Measurements from ENCODE around the gene FBXL7. TPM values are rescaled to one million over a fixed set of nuclear protein-coding genes. Genes with fewer than 3 reads are reported as not detected.

Gene FBXL7
- total RNA-seq, 2 experiments from 2014 or later = not detected

DNA sequence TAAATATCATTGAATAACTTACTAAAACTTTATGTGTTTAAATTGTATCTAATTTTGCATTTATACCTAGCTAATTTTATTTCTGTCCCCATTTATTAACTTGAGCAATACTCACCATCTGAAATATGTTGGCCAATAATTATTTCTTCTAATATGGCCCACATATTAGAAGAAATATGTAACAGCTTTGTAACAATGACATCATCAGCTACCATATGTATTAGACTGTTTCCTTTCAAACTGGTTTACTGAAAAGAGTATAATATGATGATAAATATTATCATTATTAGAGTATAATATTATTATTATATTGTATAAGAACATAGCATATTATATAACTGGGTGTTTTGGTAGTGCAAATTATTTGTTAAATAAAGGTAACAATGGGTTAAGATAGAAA lies 220.5 kb downstream of the FBXL7 start:
- no peaks in the 10 kb centered on the region for H3K36me3 Mint-ChIP-seq (ENCODE audit: low read depth)
- CTCF ChIA-PET = no interaction called here
- H3K4me1 Mint-ChIP-seq (ENCODE audit: low read depth) = no peaks in the 10 kb centered on the region
- H3K4me3 Mint-ChIP-seq = no peak overlapping the region
- no peak overlapping the region for H3K27ac Mint-ChIP-seq
- H3K9me3 Mint-ChIP-seq = no peaks in the 10 kb centered on the region
- DNase-seq = no peak
- intact Hi-C loops (cut with micrococcal nuclease) = no loop called here
- no peaks in the 10 kb centered on the region for H3K27me3 Mint-ChIP-seq (ENCODE audit: low read depth)

DNA sequence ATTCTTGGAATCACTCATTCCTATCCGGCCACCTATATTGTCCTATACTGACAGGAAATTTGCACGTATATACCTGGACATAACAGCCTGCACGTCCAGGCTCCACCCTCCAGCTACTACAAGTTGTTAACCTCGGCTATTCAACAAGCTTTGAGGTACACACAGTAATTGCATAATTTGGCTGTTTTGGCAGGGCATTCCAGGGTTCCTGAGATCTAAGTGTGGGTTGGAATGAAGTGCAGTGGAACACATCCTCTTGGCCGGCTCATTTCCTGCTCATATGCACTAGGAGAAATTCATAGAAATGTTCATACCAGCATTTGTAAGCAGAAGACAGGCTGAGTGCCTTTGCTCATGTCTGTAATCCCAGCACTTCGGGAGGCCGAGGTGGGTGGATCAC lies 222.3 kb downstream of the FBXL7 start:
- Mint-ChIP-seq H3K27me3 (ENCODE audit: low read depth) (no peaks in the 10 kb centered on the region), H3K4me1 (ENCODE audit: low read depth) (no peaks in the 10 kb centered on the region), H3K36me3 (ENCODE audit: low read depth) (peaks cover 1% of the 10 kb centered on the region), H3K9me3 (no peaks in the 10 kb centered on the region), H3K27ac (no peak overlapping the region), H3K4me3 (no peak overlapping the region)
- CTCF ChIA-PET = no interaction called here
- no peak for DNase-seq
- intact Hi-C loops (cut with micrococcal nuclease) = no loop called here

DNA sequence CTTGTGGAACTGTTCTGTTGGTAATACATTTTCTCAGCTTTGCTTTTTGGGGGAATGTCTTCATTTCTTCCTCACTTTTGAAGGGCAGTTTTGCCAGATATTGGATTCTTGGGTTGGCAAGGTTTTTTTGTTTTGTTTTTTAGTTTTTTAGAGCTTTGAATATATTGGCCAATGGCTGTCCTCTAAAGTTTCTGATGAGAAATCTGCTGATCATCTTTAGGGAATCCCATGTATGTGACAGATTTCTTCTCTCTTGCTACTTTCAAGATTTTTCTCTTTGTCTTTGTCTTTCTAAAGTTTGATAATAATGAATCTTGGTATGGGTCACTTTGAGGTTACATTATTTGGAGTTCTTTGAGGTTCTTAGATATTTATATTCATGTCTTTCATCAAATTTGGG lies 227.4 kb downstream of the FBXL7 start:
- Mint-ChIP-seq H3K36me3 (ENCODE audit: low read depth) (peaks cover 1% of the 10 kb centered on the region), H3K4me1 (ENCODE audit: low read depth) (no peaks in the 10 kb centered on the region), H3K4me3 (no peak overlapping the region), H3K27ac (no peak overlapping the region), H3K27me3 (ENCODE audit: low read depth) (no peaks in the 10 kb centered on the region), H3K9me3 (peaks cover 10% of the 10 kb centered on the region)
- intact Hi-C loops (cut with micrococcal nuclease) = no loop called here
- DNase-seq = no peak
- CTCF ChIA-PET = no interaction called here

DNA sequence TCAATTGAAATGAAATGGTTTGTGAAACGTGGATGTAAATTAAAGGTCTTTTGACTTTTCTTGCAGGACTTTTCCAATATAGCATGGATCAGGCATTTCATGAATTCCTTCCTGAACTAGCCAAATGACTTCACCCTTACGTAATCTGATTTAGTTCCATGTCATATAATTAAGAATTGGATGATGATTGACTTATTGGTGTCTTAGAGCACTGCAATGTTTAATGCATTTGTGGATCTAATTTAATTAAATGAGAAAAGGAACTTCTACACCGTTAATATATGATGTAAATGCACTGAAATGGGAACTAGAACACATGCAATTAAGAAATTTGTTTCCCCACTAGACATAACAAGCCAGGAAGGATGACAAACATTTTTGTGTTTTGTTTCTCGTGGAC lies 228.8 kb downstream of the FBXL7 start:
- intact Hi-C loops (cut with micrococcal nuclease) = no loop called here
- H3K4me3 Mint-ChIP-seq = no peak overlapping the region
- H3K9me3 Mint-ChIP-seq = peaks cover 10% of the 10 kb centered on the region
- H3K4me1 Mint-ChIP-seq (ENCODE audit: low read depth) = no peaks in the 10 kb centered on the region
- peaks cover 1% of the 10 kb centered on the region for H3K36me3 Mint-ChIP-seq (ENCODE audit: low read depth)
- H3K27me3 Mint-ChIP-seq (ENCODE audit: low read depth) = no peaks in the 10 kb centered on the region
- CTCF ChIA-PET = no interaction called here
- no peak overlapping the region for H3K27ac Mint-ChIP-seq
- DNase-seq = no peak

DNA sequence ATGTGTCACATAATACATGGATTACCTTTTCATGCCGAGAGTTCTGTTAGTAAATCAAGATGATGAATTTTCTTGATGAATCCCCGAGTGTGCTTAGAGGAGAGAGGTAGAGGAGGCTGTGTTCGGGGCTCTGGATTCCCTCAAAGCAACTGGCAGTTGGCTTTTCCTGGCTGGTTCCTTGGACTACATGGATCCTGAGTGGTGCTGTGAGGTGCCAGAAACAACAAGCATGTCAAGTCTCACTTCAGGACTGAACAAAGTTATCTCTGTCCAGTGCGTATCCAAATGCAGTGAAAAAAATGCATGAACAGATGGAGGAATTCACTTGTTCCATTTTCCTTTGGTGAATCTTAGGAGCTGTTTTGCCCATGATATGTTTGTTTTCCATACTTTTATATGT lies 231.7 kb downstream of the FBXL7 start:
- Mint-ChIP-seq H3K9me3 (peaks cover 16% of the 10 kb centered on the region), H3K4me1 (ENCODE audit: low read depth) (no peaks in the 10 kb centered on the region), H3K27me3 (ENCODE audit: low read depth) (no peaks in the 10 kb centered on the region), H3K36me3 (ENCODE audit: low read depth) (peaks cover 1% of the 10 kb centered on the region), H3K27ac (no peak overlapping the region), H3K4me3 (no peak overlapping the region)
- no peak for DNase-seq
- CTCF ChIA-PET = no interaction called here
- intact Hi-C loops (cut with micrococcal nuclease) = no loop called here

DNA sequence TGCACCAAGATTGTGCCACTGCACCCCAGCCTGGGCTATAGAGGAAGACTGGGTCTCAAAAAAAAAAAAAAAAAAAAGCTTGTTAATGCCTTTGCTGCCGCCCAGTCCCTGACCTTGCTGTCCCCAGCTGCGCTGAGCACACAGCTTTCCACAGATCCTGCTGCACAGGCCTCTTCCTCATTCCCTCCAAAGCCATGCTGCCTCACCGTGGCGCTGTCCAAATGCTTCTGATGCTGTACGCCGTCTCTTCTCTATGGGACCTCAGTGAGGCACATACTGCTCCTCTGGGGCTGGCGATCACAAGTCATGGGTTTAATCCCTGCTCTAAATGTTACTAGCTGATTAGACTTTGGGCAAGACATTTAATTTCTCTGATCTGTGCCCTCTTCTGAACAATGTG lies 234.1 kb downstream of the FBXL7 start:
- Mint-ChIP-seq H3K27ac (no peak overlapping the region), H3K36me3 (ENCODE audit: low read depth) (no peaks in the 10 kb centered on the region), H3K4me1 (ENCODE audit: low read depth) (no peaks in the 10 kb centered on the region), H3K9me3 (peaks cover 11% of the 10 kb centered on the region), H3K4me3 (no peak overlapping the region), H3K27me3 (ENCODE audit: low read depth) (no peaks in the 10 kb centered on the region)
- intact Hi-C loops (cut with micrococcal nuclease) = no loop called here
- no peak for DNase-seq
- CTCF ChIA-PET = no interaction called here

DNA sequence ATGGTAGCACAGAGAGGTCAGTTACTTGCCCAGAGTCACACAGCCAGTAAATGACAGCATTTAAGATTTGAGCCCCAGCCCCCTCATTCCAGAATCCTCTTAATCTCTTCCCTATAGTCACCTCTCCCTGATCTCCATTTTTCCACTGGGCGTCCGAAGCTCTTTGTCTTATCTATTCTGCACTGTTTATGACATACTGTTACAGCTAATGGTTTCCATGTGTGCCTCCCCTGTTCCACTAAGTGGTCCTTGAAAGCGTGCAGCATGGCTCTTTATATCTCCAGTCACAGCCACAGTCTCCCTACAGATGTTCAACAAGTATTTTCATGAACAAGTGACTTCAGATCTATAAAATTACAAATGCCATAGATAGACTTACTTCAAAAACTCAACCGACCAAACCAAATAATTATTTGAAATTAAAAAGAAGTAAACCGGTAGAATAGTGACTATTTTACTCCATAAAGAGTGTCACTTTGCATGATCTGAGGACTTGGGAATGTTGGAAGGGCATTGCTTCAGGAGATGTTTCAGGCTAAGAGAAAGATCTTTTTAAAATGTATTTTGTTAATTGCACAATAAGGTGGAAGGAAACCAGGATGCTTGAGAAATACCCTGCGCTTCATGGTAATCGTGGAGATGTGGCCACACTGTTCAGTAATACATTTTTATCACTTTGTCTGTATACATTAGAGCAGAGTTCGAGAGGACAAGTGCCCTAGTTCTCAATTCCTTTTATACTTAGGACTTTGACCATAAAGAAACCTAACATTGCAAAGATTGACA lies 237.2 kb downstream of the FBXL7 start:
- Mint-ChIP-seq H3K27me3 (ENCODE audit: low read depth) (no peaks in the 10 kb centered on the region), H3K4me3 (no peak overlapping the region), H3K9me3 (peaks cover 6% of the 10 kb centered on the region), H3K4me1 (ENCODE audit: low read depth) (no peaks in the 10 kb centered on the region), H3K36me3 (ENCODE audit: low read depth) (no peaks in the 10 kb centered on the region), H3K27ac (no peak overlapping the region)
- DNase-seq = no peak
- intact Hi-C loops (cut with micrococcal nuclease) = no loop called here
- CTCF ChIA-PET = no interaction called here

DNA sequence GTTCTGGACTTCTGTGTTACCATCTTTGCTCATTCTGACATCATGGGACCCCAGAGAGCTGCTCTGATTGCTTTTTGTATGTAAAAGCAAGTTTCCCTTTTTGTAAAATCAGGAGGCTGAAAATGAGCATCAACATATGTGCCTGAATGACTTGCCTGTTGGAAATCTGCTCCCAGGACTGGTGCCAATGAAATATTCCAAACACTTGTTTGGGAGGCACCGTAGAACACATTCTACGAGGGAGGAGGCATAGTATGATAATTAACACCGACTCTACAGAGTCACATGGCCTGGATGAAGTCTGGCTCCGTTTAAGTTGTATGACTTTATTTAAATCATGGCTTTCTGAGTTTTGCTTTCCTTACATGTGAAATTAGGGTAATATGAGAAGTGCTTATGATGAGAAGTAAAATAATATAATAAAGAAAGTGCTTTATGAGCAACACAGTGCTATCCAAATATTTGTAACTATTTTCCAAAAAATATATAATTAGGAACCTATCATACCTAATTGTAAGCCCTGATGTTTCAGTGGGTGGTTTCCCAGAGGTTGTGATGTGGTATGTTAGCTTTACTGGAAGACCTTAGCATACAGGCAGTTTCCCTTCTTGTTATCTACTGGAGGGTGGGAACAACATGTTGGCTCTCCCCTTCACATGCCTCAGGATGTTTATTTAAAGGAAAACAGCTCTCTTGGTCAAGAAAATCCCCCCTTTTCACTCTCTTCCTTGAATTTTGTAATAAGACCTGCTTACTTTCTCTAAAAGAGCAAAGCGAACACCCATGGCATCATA lies 238.1 kb downstream of the FBXL7 start:
- Mint-ChIP-seq H3K27ac (no peak overlapping the region), H3K9me3 (peaks cover 8% of the 10 kb centered on the region)
- CTCF ChIA-PET = no interaction called here

DNA sequence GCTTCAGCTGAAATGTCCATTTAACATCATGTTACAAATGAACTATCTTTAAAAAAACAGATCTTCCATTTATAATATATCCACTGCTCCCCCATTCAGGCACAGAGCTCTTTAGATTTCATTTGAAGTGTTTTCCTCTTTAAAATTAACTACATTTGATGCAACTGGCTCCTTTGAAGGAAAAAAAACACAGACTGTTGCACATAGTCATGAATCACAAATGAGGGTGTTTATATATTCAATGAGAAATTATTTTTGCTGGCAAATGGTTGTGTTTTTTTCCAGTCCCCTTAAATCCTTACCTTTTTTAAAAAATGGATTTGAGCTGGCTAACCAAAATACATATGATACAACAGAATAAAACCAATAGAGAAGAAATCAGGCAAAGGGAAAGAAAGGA lies 240.4 kb downstream of the FBXL7 start:
- no peak overlapping the region for H3K27ac Mint-ChIP-seq
- H3K27me3 Mint-ChIP-seq (ENCODE audit: low read depth) = no peaks in the 10 kb centered on the region
- no peaks in the 10 kb centered on the region for H3K36me3 Mint-ChIP-seq (ENCODE audit: low read depth)
- H3K9me3 Mint-ChIP-seq = peaks cover 8% of the 10 kb centered on the region
- CTCF ChIA-PET = no interaction called here
- no peak overlapping the region for H3K4me3 Mint-ChIP-seq
- no peaks in the 10 kb centered on the region for H3K4me1 Mint-ChIP-seq (ENCODE audit: low read depth)
- intact Hi-C loops (cut with micrococcal nuclease) = no loop called here
- DNase-seq = no peak

More for the DNA sequence above, 238.1 kb downstream of the FBXL7 start:
- H3K27me3 Mint-ChIP-seq (ENCODE audit: low read depth) = no peaks in the 10 kb centered on the region
- H3K4me1 Mint-ChIP-seq (ENCODE audit: low read depth) = no peaks in the 10 kb centered on the region
- no peaks in the 10 kb centered on the region for H3K36me3 Mint-ChIP-seq (ENCODE audit: low read depth)
- no peak overlapping the region for H3K4me3 Mint-ChIP-seq
- intact Hi-C loops (cut with micrococcal nuclease) = no loop called here
- no peak for DNase-seq

DNA sequence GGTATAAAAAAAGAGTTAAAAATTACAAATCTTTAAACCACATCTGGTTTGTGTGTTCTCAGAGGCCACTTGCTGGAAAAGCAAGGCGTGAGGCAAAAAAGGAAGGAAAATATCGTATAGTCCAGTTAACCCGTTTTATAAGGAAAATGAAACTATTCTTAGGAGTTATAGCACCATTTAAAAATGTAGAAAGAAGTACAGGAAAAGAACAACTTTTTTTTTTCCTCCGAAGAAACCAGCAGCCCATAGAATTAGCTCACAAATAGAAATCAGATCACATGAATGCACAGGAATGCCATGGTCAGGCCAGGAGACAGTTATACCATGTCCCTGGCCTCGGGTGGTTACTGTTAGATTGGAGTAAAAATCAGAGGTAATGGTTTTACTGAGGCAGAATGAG lies 241.6 kb downstream of the FBXL7 start:
- Mint-ChIP-seq H3K27me3 (ENCODE audit: low read depth) (no peaks in the 10 kb centered on the region), H3K4me1 (ENCODE audit: low read depth) (no peaks in the 10 kb centered on the region), H3K4me3 (no peak overlapping the region), H3K9me3 (peaks cover 8% of the 10 kb centered on the region), H3K27ac (no peak overlapping the region), H3K36me3 (ENCODE audit: low read depth) (no peaks in the 10 kb centered on the region)
- intact Hi-C loops (cut with micrococcal nuclease) = no loop called here
- CTCF ChIA-PET = no interaction called here
- DNase-seq = no peak

DNA sequence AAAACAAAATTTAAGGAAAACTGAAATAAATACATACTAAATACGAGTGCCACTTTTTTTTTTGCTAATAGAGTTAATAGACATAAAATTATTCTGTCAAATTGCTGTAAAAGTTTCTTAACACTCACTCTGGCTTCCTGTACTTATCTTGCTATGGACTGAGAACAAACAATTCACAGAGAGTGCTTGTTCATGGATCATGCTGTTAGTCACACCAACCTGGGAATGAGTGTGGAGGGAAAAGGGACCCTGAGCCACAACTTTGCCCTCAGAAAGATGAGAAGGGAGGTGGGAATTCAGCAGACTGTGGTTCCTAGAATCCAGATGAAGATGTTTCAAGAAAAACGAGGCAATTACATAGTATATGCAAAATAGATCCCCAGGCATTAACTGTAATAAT lies 246.9 kb downstream of the FBXL7 start:
- no peak overlapping the region for H3K27ac Mint-ChIP-seq
- no peaks in the 10 kb centered on the region for H3K27me3 Mint-ChIP-seq (ENCODE audit: low read depth)
- peaks cover 11% of the 10 kb centered on the region for H3K9me3 Mint-ChIP-seq
- H3K36me3 Mint-ChIP-seq (ENCODE audit: low read depth) = no peaks in the 10 kb centered on the region
- CTCF ChIA-PET = no interaction called here
- no peak overlapping the region for H3K4me3 Mint-ChIP-seq
- no peak for DNase-seq
- peaks cover 2% of the 10 kb centered on the region for H3K4me1 Mint-ChIP-seq (ENCODE audit: low read depth)
- intact Hi-C loops (cut with micrococcal nuclease) = no loop called here

DNA sequence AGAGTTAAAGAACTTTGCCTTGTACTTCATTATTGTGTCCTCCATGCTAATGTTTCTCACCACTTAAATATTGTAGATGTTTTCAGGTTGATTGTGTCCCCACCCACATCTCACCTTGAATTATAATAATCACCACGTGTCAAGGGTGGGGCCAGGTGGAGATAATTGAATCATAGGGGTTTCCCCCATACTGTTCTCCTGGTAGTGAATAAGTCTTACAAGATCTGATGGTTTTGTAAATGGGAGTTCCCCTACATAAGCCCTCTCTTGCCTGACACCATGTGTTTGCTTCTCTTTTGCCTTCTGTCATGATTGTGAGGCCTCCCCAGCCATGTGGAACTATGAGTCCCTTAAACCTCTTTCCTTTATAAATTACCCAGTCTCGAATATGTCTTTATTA lies 248.3 kb downstream of the FBXL7 start:
- intact Hi-C loops (cut with micrococcal nuclease) = no loop called here
- peak; percentile 23 for DNase-seq
- CTCF ChIA-PET = no interaction called here
- Mint-ChIP-seq H3K4me1 (ENCODE audit: low read depth) (peaks cover 2% of the 10 kb centered on the region), H3K36me3 (ENCODE audit: low read depth) (no peaks in the 10 kb centered on the region), H3K27me3 (ENCODE audit: low read depth) (no peaks in the 10 kb centered on the region), H3K9me3 (peaks cover 9% of the 10 kb centered on the region), H3K4me3 (no peak overlapping the region), H3K27ac (no peak overlapping the region)

DNA sequence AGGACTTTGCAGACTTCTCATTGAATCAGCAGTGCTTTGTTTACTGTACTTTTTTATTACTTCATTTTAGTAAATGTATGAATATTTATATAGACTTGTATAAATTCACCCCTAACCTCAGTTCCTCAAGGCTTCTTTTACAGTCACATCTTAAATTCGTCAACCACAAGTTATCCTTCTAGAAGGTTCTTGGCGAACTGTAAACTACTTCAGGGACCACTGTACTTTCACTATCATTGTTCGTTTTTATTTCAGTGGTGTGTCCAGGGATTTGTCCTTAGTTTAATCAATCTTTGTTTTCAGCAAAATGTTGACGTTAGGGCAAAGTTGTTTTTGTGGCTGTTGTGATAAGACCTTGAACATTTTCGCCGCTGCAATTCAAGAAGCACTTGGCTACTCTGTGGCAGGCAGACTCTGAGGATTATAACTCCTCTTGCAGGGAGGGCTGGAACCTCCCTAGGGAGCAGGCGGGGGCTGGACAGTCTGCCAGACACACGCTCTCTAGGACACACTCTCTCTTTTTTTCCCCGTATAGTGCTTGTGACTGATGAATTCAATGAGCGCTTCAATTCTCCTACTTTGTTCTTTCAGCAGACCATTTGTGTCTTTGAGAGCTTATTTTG lies 252.8 kb downstream of the FBXL7 start:
- CTCF ChIA-PET = no interaction called here
- Mint-ChIP-seq H3K4me1 (ENCODE audit: low read depth) (peaks cover 2% of the 10 kb centered on the region), H3K27ac (no peak overlapping the region)

More for the DNA sequence above, 252.8 kb downstream of the FBXL7 start:
- Mint-ChIP-seq H3K9me3 (peaks cover 2% of the 10 kb centered on the region), H3K27me3 (ENCODE audit: low read depth) (no peaks in the 10 kb centered on the region), H3K4me3 (no peak overlapping the region), H3K36me3 (ENCODE audit: low read depth) (no peaks in the 10 kb centered on the region)
- intact Hi-C loops (cut with micrococcal nuclease) = no loop called here
- no peak for DNase-seq
